IMR-90 (cell line): ENCODE measurements around the gene TP63. TPM values are rescaled to one million over a fixed set of nuclear protein-coding genes. Genes with fewer than 3 reads are reported as not detected.
"Not testable (repeated sequence)": the region's sequence is repeated elsewhere in the genome, so short reads cannot be mapped to it uniquely, and the experiment has no call there.

Experiments used
- ATAC-seq: fragments of 200-7000 bp; cut with Tn5 transposase; 2 replicates; pipeline ENCODE4 v1.9.1; 2020; ENCODE audit warnings: low read depth, mild to moderate bottlenecking, moderate library complexity
- BruUV-seq: library from RNA; stranded (reverse); fragments of 400-500 nt; replicated peaks from 2 replicates; lab custom pipeline; 2021; lab: Mats Ljungman, UMichigan
- CTCF ChIA-PET: fragments of 300-600 bp; formaldehyde crosslinking; extraction: SDS; loops from one replicate; lab custom pipeline; 2021; ENCODE audit warnings: antibody characterized with exemption; lab: Yijun Ruan, JAX
- POLR2A ChIA-PET: fragments of 300-600 bp; sonication (Branson Sonifier 250); formaldehyde crosslinking; loops from one replicate; lab custom pipeline; 2022; ENCODE audit warnings: antibody characterized with exemption; ENCODE audit not compliant: unreplicated experiment; lab: Charles Lee
- DNase-seq: peaks from one replicate; pipeline ENCODE4 v3.0.0; 2013
- H2AFZ ChIP-seq: replicated peaks from 2 replicates; pipeline ENCODE3; 2013; ENCODE audit warnings: low read length, mild to moderate bottlenecking; ENCODE audit not compliant: poor library complexity
- H2AK5ac ChIP-seq: 2 replicates; pipeline ENCODE4 v1.6.1; 2013; ENCODE audit warnings: low read depth, low read length, inconsistent platforms
- H2AK9ac ChIP-seq: replicated peaks from 2 replicates; pipeline ENCODE3; 2013; ENCODE audit warnings: mild to moderate bottlenecking, low read depth, low read length, moderate library complexity; ENCODE audit not compliant: poor library complexity
- H2BK120ac ChIP-seq: 2 replicates; pipeline ENCODE4 v1.6.1; 2013; ENCODE audit warnings: low read depth, low read length, inconsistent platforms
- H2BK15ac ChIP-seq: 3 replicates; pipeline ENCODE4 v1.6.1; 2013; ENCODE audit warnings: low read depth, low read length, inconsistent platforms
- H2BK20ac ChIP-seq: 2 replicates; pipeline ENCODE4 v1.6.1; 2013; ENCODE audit warnings: low read depth, mild to moderate bottlenecking, inconsistent platforms, low read length, moderate library complexity
- H2BK5ac ChIP-seq: 2 replicates; pipeline ENCODE4 v1.6.1; 2013; ENCODE audit warnings: mild to moderate bottlenecking, low read depth, low read length, inconsistent platforms; ENCODE audit not compliant: poor library complexity, severe bottlenecking
- H3K14ac ChIP-seq: replicated peaks from 2 replicates; pipeline ENCODE4 v1.6.1; 2013; ENCODE audit warnings: low read depth, low read length, inconsistent platforms
- H3K18ac ChIP-seq: 2 replicates; pipeline ENCODE4 v1.6.1; 2013; ENCODE audit warnings: low read depth, low read length, control low read depth
- H3K23ac ChIP-seq: 2 replicates; pipeline ENCODE4 v1.6.1; 2013; ENCODE audit warnings: low read depth, low read length, inconsistent platforms
- H3K27ac ChIP-seq: 2 replicates; pipeline ENCODE4 v1.5.1; 2013; ENCODE audit warnings: mild to moderate bottlenecking, control low read depth, low read length; ENCODE audit not compliant: insufficient read depth
- H3K27me3 ChIP-seq: 2 replicates; pipeline ENCODE4 v1.6.1; 2013; ENCODE audit warnings: low read length; ENCODE audit not compliant: control insufficient read depth, insufficient read depth
- H3K36me3 ChIP-seq: 2 replicates; pipeline ENCODE4 v1.6.1; 2013; ENCODE audit warnings: low read length, mixed read lengths; ENCODE audit not compliant: control insufficient read depth, insufficient read depth
- H3K4ac ChIP-seq: 2 replicates; pipeline ENCODE4 v1.6.1; 2013; ENCODE audit warnings: low read depth, low read length, inconsistent platforms
- H3K4me1 ChIP-seq: 2 replicates; pipeline ENCODE4 v1.6.1; 2013; ENCODE audit warnings: low read length, mixed read lengths; ENCODE audit not compliant: control insufficient read depth, insufficient read depth
- H3K4me2 ChIP-seq: 2 replicates; pipeline ENCODE4 v1.6.1; 2013; ENCODE audit warnings: low read depth, mild to moderate bottlenecking, control low read depth, low read length, moderate library complexity
- H3K4me3 ChIP-seq: 2 replicates; pipeline ENCODE4 v1.5.1; 2013; ENCODE audit warnings: low read depth, mild to moderate bottlenecking, control low read depth, low read length, moderate library complexity; ENCODE audit not compliant: insufficient read depth
- H3K56ac ChIP-seq: 2 replicates; pipeline ENCODE4 v1.6.1; 2013; ENCODE audit warnings: low read length, inconsistent platforms; ENCODE audit not compliant: insufficient read depth; ENCODE audit errors: extremely low read depth
- H3K79me1 ChIP-seq, 2 experiments: 2 replicates each; pipeline ENCODE4 v1.6.1; 2013; ENCODE audit warnings: low read length in 2 of 2, inconsistent platforms in 1 of 2, low read depth in 1 of 2
- H3K9ac ChIP-seq: 2 replicates; pipeline ENCODE4 v1.6.1; 2013; ENCODE audit warnings: low read depth, low read length, control low read depth
- H3K9me1 ChIP-seq: 2 replicates; pipeline ENCODE4 v1.6.1; 2013; ENCODE audit warnings: low read length, inconsistent platforms; ENCODE audit not compliant: insufficient read depth
- H3K9me3 ChIP-seq: 2 replicates; pipeline ENCODE4 v1.6.1; 2013; ENCODE audit warnings: low read length; ENCODE audit not compliant: control insufficient read depth, insufficient read depth
- H4K20me1 ChIP-seq: 2 replicates; pipeline ENCODE4 v1.6.1; 2013; ENCODE audit warnings: low read length, inconsistent platforms; ENCODE audit not compliant: insufficient read depth
- H4K5ac ChIP-seq: 2 replicates; pipeline ENCODE4 v1.6.1; 2013; ENCODE audit warnings: mild to moderate bottlenecking, low read depth, low read length, control low read depth
- H4K8ac ChIP-seq, 2 experiments: 2 replicates each; pipeline ENCODE4 v1.6.1; 2013; ENCODE audit warnings: low read depth in 2 of 2, low read length in 2 of 2, control low read depth in 1 of 2, inconsistent platforms in 1 of 2
- H4K91ac ChIP-seq: 2 replicates; pipeline ENCODE4 v1.6.1; 2013; ENCODE audit warnings: low read depth, low read length, inconsistent platforms; ENCODE audit not compliant: insufficient read depth
- WGBS, 2 experiments: methylation state at CpG; one replicate each; pipeline versions ENCODE4 v1.1.5 to v1.1.7; 2013; ENCODE audit warnings: missing lambda C conversion rate in 2 of 2; ENCODE audit not compliant: insufficient read length in 1 of 2; ENCODE audit errors: extremely low coverage in 2 of 2; 5-methylcytosine and 5-hydroxymethylcytosine counted together
- dilution Hi-C: fragments of 300-500 bp; cut with HindIII; formaldehyde crosslinking; loops from one replicate; pipeline ENCODE4 v1.14.3; 2018; ENCODE audit warnings: low sequenced_read_pairs; ENCODE audit not compliant: unreplicated experiment
- in situ Hi-C: fragments of 300-500 bp; cut with MboI; formaldehyde crosslinking; loops from 3 replicates; pipeline ENCODE4 v1.14.3; 2019; ENCODE audit warnings: low sequenced_read_pairs, inconsistent platforms, mixed read lengths
- intact Hi-C: fragments of 100-400 bp; cut with micrococcal nuclease; formaldehyde crosslinking; loops from 2 replicates; pipeline ENCODE4 v1.10.0; 2022
- polyA plus RNA-seq, 3 experiments: library from polyadenylated mRNA; depleted of rRNA; stranded (reverse); fragments of >200 nt; gene quantifications; 2 replicates each; pipeline ENCODE4 v1.2.3, GENCODE V29; 2012; ENCODE audit warnings: low replicate concordance in 1 of 3
- total RNA-seq: library from RNA; depleted of rRNA; stranded (reverse); fragments of >200 nt; gene quantifications from 2 replicates; pipeline ENCODE4 v1.2.3, GENCODE V29; 2012

TP63 gene
- total and polyA plus RNA-seq, 2 of the 4 experiments (the other 2 are of a cell fraction) = not detected

GRCh38 chr3:189750972-189751371 lies 119.8 kb downstream of the TP63 start:
- H2AK9ac ChIP-seq, H2BK120ac ChIP-seq, H4K5ac ChIP-seq, H3K27me3 ChIP-seq, H3K27ac ChIP-seq, in situ Hi-C loops, H3K4me1 ChIP-seq, H3K4ac ChIP-seq, H4K91ac ChIP-seq, H2AFZ ChIP-seq, H2AK5ac ChIP-seq, POLR2A ChIA-PET, intact Hi-C loops, ATAC-seq, H4K20me1 ChIP-seq, DNase-seq, H2BK15ac ChIP-seq, BruUV-seq, CTCF ChIA-PET, H3K18ac ChIP-seq, H3K79me1 ChIP-seq, H3K9ac ChIP-seq, H3K4me2 ChIP-seq, H3K4me3 ChIP-seq, H2BK20ac ChIP-seq, H3K23ac ChIP-seq, H3K9me1 ChIP-seq, H3K56ac ChIP-seq, H3K36me3 ChIP-seq, dilution Hi-C loops, H2BK5ac ChIP-seq, H3K9me3 ChIP-seq, H4K8ac ChIP-seq, H3K14ac ChIP-seq: not testable (repeated sequence)
- WGBS, 2 experiments = no CpG with 5 or more reads among the region's 4 CpGs
